ENCODE measurements around the gene GPR143.

GPR143 gene

GRCh38 chrX:9690046-9690445 lies 75.6 kb downstream of the GPR143 start:
- in situ Hi-C loops (cut with MboI; ENCODE audit: low sequenced_read_pairs, unreplicated experiment), result loop anchor here (25.0 kb wide), 1 partner anchor 353 kb away; no protein-coding TSS in a partner anchor
- no peak for TF ChIP-seq CTCF (IDR thresholded peaks at IDR 0.05; ENCODE audit: borderline replicate concordance, control extremely low read depth, extremely low read depth, insufficient read depth, missing control alignments)
- no peak for DNase-seq (ENCODE audit: low spot score)

GRCh38 chrX:9688833-9689232 lies 76.8 kb downstream of the GPR143 start:
- TF ChIP-seq CTCF (IDR thresholded peaks at IDR 0.05; ENCODE audit: borderline replicate concordance, control extremely low read depth, extremely low read depth, insufficient read depth, missing control alignments), result no peak
- DNase-seq (ENCODE audit: low spot score), result no peak
- in situ Hi-C loops (cut with MboI; ENCODE audit: low sequenced_read_pairs, unreplicated experiment), result loop anchor here (25.0 kb wide), 1 partner anchor 352 kb away; no protein-coding TSS in a partner anchor

DNA sequence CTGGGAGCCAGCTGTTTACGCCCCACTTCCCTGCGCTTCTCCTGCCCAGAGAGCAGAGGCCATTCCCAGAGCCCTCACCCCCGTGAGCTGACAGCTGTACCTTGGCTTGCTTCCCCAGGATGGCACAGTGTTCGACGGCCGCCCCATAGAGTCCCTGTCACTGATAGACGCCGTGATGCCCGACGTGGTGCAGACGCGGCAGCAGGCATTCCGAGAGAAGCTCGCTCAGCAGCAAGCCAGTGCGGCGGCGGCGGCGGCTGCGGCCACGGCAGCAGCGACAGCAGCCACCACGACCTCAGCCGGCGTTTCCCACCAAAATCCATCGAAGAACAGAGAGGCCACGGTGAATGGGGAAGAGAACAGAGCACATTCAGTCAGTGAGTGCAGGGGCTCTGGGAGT lies 77.7 kb downstream of the GPR143 start:
- in situ Hi-C loops (cut with MboI; ENCODE audit: low sequenced_read_pairs, unreplicated experiment), result loop anchor here (25.0 kb wide), 1 partner anchor 351 kb away; no protein-coding TSS in a partner anchor
- no peak for TF ChIP-seq CTCF (IDR thresholded peaks at IDR 0.05; ENCODE audit: borderline replicate concordance, control extremely low read depth, extremely low read depth, insufficient read depth, missing control alignments)
- no peak for DNase-seq (ENCODE audit: low spot score)

- in situ Hi-C loops (cut with MboI; ENCODE audit: low sequenced_read_pairs, unreplicated experiment), result loop anchor here (25.0 kb wide), 1 partner anchor 346 kb away; no protein-coding TSS in a partner anchor
Measured at GRCh38 chrX:9683350-9683749, 82.3 kb downstream of the GPR143 start.

GRCh38 chrX:9682861-9683260 lies 82.8 kb downstream of the GPR143 start:
- no peak for TF ChIP-seq CTCF (IDR thresholded peaks at IDR 0.05; ENCODE audit: borderline replicate concordance, control extremely low read depth, extremely low read depth, insufficient read depth, missing control alignments)
- no peak for DNase-seq (ENCODE audit: low spot score)
- in situ Hi-C loops (cut with MboI; ENCODE audit: low sequenced_read_pairs, unreplicated experiment), result loop anchor here (25.0 kb wide), 1 partner anchor 346 kb away; no protein-coding TSS in a partner anchor

More at GRCh38 chrX:9683350-9683749, 82.3 kb downstream of the GPR143 start:
- TF ChIP-seq CTCF (IDR thresholded peaks at IDR 0.05; ENCODE audit: borderline replicate concordance, control extremely low read depth, extremely low read depth, insufficient read depth, missing control alignments), result no peak
- no peak for DNase-seq (ENCODE audit: low spot score)

GRCh38 chrX:9682456-9682855 lies 83.2 kb downstream of the GPR143 start:
- no peak for DNase-seq (ENCODE audit: low spot score)
- in situ Hi-C loops (cut with MboI; ENCODE audit: low sequenced_read_pairs, unreplicated experiment), result loop anchor here (25.0 kb wide), 1 partner anchor 345 kb away; no protein-coding TSS in a partner anchor
- TF ChIP-seq CTCF (IDR thresholded peaks at IDR 0.05; ENCODE audit: borderline replicate concordance, control extremely low read depth, extremely low read depth, insufficient read depth, missing control alignments), result no peak
